ENCODE results near the gene EEF1A1.
A peak's percentile ranks its signal among the peaks of the same experiment; 100 is the strongest.
"Not testable (repeated sequence)": the region's sequence is repeated elsewhere in the genome, so short reads cannot be mapped to it uniquely, and the experiment has no call there.

The EEF1A1 gene

DNA sequence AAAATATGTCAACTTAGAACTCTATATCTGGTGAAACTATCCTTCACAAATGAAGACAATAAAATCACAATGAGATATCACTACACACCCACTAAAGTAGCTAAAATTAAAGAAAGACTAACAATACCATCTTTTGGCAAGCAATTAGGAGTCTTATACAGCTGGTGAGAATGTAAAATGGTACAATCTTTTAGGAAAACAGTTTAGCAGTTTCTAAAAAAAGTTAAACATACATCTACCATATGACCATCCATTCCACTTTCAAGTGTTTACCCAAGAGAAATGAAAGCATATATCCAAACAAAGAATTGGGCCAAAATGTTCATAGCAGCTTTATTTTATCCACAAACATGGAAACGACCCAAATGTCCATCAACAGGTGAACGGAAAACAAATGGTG lies 13.8 kb upstream of the EEF1A1 start:
- DNase-seq, result no peak

DNA sequence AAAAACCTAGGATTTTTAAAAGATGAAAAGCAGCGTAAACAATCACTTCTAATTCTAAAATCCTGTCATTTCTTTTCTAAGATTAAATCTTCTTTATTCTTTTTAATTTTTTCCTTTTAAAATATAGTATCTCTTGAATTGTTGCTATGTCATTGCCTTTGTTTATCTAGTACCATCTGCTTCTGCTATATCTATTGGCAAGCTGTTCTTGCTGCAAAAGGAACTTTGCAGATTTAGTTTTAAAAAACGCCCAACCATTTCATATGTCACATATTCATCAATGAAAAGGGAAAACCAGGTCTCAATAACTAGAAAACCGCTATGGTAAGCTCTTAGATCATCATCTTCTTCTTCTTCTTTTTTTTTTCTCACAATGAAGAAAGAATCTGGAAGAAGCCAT lies 11.5 kb upstream of the EEF1A1 start:
- no peak for DNase-seq

DNA sequence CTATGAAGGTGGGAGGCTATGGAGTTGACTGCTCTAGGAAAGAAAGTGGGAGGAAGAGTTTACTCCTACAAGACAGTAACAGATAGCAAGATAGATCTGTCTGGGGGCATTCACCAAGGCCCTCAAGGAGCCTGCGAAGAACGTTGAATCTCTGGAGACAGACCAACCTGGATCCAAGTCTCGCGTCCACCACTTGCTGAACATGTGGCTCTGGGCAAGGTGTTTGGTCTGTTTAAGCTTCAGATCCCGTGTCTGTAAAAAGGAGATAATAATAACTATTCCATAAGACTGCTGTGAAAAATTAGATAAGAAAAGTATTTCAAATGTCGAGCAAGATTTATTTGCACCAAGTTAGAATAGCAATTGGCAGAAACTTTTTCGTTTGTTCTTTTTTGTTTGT lies 8.1 kb upstream of the EEF1A1 start:
- no peak for DNase-seq

DNA sequence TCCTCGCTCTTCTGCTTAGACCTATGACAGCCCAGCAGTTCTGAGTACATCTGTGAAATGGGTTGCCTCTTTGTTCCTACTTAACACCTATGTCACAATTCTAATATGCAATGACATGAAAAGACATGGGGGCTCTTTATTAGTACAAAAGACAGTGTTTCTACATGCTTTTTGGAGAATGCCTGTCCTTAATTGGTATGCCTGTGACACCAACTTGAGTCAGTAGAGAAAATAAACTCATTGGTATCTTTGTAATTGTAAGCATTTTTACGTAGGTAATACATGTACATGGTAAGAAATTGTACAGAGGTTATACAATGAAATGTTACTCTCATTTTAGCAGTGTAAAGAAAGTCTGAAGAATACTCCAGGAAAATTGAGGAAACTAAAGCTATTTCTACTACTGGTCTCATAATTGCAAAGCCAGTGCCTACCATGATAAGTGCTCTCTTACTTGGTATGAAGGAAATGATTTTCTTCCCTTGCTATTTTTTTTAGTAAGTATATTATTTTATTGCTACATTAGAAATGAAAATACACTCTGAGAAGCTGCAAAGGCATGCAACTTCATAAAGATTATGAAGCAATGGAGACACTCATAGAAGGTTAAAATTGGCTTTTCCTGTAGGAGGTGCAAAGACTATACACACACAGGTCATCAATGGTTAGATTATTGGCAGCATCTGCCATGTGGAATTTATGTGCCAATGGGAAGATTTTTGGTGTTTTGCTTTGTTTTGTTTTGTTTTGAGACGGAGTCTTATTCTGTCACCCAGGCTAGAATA lies 4.9 kb upstream of the EEF1A1 start:
- no peak for DNase-seq

DNA sequence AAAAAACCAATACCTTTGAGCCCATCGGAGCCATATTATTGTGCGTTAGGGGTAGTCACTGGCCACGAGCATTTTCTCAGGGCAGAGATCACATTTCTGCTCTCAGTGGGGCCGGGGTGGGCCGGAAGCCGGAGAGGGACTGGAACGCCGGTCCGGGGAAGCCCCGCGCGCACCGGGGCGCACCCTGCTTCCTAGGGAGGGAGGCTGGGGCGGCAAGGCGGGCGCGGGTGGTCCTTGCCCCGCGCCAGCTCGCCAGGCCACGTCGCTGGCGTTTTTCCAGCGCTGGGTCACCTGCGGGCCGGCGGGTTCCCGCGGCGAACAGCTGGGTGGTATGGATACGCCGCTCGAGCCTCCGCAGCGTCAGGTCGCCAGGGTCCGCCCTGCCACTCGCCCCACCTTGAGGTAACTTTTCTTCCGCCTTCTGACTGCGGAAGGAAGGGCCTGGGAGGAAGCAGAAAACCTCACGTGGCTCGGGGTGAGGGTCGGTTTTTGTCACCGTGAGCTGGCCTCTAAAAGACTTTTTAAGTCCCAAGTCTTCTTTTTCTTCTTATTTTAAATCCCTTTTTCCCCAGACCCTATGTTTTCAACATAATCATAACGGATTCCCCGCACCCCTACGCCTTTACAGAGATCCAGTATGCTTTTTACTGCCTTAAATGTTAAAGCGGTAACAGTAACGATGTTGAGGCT lies 2.7 kb upstream of the EEF1A1 start:
- no peak for DNase-seq

DNA sequence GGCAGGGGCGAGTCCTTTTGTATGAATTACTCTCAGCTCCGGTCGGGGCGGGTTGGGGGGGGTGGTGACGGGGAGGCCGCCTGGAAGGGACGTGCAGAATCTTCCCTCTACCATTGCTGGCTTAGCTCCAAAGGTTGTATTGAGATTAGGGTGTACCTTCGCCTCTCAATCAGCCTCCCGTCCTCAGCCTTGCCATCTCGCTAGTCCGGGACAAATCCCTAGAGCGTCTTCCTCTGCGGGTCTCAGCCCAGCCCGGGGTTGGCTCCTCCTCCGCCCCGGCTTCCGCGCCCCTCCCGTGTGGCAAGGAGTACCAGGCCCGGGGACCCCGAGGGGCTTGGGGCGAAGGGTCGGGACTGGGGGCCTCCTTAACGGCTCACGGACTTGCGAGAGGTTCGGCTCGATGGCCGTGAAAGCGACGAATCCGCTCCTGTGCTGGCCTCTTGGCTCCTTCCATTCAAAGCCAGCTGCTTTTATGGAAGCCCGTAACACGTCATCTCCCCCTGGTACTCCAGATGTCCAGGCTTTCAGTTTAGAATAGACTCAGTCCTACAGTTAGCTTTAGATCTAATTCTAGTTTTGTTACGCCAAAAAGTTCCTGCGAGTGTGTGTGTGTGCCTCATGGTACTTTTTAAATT lies 636 bp upstream of the EEF1A1 start:
- peak; percentile 67 for DNase-seq

DNA sequence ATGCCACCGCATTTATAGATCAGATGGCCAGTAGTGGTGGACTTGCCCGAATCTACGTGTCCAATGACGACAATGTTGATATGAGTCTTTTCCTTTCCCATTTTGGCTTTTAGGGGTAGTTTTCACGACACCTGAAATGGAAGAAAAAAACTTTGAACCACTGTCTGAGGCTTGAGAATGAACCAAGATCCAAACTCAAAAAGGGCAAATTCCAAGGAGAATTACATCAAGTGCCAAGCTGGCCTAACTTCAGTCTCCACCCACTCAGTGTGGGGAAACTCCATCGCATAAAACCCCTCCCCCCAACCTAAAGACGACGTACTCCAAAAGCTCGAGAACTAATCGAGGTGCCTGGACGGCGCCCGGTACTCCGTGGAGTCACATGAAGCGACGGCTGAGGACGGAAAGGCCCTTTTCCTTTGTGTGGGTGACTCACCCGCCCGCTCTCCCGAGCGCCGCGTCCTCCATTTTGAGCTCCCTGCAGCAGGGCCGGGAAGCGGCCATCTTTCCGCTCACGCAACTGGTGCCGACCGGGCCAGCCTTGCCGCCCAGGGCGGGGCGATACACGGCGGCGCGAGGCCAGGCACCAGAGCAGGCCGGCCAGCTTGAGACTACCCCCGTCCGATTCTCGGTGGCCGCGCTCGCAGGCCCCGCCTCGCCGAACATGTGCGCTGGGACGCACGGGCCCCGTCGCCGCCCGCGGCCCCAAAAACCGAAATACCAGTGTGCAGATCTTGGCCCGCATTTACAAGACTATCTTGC lies 725 bp downstream of the EEF1A1 start:
- peak; percentile 70 for DNase-seq

DNA sequence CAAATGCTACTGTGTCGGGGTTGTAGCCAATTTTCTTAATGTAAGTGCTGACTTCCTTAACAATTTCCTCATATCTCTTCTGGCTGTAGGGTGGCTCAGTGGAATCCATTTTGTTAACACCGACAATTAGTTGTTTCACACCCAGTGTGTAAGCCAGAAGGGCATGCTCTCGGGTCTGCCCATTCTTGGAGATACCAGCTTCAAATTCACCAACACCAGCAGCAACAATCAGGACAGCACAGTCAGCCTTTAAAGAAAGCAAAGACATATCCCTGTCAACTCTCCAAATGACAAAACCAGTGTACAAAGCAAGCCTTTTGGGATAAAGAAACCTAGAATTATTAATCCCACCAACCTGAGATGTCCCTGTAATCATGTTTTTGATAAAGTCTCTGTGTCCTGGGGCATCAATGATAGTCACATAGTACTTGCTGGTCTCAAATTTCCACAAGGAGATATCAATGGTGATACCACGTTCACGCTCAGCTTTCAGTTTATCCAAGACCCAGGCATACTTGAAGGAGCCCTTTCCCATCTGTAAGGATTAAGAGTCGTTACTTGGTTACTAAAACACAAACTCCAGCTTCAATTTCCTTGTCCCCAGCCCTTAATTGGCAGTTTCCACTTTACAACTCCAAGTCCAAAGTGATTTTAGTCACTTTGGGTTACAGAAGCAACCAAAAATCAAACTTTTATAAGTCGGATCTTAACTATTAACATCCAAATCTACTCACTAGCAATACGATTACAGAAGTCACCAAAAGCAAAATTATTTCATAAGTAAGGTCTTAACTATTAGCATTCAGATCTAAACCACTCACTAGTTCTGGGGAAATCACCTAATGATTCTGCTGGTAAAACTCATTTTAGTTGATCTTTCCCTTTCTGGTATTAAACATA lies 1.6 kb downstream of the EEF1A1 start:
- not testable (repeated sequence) for DNase-seq

DNA sequence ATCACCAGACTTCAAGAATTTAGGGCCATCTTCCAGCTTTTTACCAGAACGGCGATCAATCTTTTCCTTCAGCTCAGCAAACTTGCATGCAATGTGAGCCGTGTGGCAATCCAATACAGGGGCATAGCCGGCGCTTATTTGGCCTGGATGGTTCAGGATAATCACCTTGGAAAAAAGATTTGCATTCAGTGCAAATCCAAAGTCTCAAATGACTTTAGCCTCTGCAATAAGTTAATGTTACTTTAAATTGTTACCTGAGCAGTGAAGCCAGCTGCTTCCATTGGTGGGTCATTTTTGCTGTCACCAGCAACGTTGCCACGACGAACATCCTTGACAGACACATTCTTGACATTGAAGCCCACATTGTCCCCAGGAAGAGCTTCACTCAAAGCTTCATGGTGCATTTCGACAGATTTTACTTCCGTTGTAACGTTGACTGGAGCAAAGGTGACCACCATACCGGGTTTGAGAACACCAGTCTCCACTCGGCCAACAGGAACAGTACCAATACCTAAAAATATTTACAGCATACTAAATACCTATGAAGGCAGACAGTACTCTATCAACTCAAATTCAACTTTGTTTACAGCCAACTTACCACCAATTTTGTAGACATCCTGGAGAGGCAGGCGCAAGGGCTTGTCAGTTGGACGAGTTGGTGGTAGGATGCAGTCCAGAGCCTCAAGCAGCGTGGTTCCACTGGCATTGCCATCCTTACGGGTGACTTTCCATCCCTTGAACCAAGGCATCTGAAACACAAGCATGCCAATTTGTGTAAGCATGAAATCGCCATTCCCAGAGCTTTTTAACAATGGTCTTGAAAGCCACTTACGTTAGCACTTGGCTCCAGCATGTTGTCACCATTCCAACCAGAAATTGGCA lies 2.5 kb downstream of the EEF1A1 start:
- DNase-seq, result not testable (repeated sequence)

DNA sequence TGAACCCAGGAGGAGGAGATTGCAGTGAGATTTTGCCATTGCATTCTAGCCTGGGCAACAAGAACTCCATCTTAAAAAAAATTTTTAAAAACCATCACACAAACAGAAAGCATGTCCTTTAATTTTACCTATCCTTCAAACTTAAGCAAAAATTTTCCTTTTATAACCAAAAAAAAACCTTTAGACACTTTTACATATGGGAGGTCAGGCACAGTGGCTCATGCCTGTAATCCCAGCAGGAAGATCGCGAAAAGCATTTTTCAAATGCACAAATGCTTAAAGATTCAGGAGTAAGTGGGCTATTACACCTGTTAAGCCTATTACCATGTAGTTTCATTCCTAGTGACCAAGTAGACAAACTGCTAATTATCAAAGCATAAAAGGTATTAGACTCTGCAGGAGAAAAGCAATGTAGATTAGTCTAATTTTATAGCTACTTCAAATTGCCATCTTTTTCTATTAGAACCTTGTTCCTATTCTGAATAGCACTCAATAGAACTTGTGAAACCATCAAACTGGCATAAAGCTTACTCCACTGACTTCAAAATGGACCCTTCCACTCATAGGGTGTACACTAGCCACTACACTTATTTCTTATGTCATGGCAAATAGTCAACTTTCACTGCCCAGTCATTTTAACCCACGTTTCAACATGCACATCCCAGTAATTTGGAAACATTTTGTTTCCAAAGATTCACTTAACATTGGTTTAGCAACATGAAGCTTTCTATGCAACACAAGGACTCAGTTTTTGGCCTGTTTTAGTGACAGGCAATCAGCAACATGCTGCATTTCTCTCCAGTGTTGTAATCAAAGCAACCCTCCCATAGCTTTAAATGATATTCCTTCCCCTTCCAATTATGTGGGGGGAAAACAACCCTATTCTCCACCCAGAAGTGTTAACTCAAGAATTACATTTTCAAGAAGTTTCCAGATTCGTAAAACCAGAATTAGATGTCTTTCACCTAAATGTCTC lies 4.0 kb downstream of the EEF1A1 start:
- DNase-seq, result no peak

DNA sequence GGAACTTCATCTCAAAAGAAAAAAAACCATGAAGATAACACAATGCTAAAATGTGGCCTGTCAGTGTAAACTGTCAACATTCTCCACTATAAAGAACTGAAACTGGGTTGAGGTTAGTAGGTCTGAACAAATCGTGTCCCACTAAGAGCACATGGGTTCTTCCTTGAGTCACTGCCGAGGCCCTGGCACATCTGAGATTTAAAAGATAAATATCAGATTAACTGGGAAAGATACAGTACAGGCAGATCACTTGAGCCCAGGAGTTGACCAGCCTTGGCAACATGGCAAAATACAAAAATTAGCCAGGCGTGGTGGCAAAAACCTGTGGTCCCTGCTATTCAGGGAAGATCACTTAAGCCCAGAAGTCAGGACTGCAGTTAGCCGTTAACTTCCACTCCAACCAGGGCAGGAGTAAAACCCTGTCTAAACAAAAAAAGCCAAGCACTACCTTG lies 5.6 kb downstream of the EEF1A1 start:
- DNase-seq, result no peak

DNA sequence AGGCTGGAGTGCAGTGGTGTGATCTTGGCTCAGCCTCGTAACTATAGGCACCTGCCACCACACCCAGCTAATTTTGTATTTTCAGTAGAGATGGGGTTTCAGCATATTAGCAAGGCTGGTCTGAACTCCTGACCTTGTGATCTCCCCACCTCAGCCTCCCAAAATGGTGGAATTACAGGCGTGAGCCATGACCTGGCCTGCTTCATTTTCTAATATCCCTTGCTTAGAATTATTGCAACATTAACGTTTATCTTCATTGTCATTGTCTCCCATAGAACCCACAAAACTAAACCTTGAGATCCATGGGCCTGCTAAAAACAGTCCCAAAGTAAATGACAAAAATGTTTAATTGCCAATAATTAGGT lies 6.1 kb downstream of the EEF1A1 start:
- no peak for DNase-seq

DNA sequence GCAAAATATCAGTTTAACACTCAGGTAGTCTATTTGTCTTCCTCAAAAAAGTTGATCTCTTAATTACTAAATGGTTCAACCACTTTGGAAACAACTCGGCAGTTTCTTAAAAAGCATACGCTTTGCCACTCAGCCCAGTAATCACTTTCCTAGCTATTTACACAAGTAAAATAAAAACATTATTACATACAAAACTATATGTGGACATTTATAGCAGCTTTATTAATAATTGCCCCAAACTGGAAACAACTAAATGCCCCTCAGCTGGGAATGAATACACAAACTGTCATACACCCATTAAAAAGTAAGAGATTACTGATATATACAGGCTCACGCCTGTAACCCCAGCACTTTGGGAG lies 7.4 kb downstream of the EEF1A1 start:
- DNase-seq, result no peak

DNA sequence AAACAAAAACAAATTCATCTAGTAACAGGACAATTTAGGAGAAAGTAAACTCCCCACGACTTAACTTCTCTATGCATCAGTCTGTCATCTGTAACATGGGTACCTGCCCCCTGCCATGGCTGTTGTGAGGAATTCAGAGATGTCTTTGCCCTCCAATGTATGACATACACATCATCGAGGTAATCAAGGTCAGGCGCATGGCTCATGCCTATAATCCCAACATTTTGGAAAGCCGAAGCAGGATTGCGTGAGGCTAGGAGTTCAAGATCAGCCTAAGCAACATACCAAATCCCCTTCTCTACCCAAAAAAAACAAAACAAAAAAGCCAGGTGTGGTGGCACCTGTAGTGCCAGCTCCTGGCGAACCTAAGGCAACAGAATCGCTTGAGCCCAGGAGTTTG lies 9.0 kb downstream of the EEF1A1 start:
- DNase-seq, result no peak

DNA sequence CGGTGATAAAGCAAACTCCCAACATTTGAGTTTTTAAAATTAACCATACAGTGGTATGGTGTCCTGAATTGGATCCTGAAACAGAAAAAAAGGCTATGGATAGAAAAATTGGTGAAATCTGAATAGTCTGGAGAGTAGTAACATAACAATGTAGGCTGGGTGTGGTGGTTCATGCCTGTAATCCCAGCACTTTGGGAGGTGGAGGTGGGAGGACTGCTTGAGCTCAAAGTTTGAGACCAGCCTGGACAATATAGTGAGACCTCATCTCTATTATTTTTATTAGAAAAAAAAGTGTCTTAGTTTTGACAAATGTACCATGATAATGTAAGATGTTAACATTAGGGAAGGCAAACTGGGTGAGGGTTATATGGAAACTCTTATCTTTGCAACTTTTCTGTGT lies 11.0 kb downstream of the EEF1A1 start:
- no peak for DNase-seq

DNA sequence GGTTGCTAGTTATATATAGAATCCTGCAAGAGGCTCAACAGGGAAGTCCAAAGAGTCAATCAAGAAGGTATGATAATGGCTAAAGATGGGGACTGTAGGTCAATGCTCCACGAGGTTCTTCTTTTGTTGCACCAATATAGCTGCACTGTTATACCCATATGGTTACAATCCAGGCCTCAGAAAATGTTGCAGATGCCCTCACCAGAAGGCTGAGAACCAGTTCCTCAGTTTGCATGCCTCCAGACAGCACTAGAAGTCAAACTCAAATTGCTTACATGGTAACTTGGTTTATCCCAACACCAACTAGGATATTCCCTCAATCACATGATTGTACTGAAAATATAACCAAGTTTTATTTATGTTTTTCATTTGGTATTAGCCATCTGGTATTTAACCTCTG lies 12.1 kb downstream of the EEF1A1 start:
- DNase-seq, result no peak

DNA sequence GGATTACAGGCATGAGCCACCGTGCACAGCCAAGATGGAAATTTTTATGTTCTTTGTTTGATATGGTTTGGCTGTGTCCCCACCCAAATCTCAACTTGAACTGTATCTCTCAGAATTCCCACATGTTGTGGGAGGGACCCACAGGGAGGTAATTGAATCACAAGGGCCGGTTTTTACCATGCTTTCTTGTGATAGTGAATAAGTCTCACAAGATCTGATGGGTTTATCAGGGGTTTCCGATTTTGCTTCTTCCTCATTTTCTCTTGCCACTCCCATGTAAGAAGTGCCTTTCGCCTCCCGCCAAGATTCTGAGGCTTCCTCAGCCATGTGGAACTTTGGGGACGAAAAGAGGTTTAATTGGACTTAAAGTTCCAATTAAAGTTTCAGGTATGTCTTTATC lies 14.6 kb downstream of the EEF1A1 start:
- DNase-seq, result no peak

DNA sequence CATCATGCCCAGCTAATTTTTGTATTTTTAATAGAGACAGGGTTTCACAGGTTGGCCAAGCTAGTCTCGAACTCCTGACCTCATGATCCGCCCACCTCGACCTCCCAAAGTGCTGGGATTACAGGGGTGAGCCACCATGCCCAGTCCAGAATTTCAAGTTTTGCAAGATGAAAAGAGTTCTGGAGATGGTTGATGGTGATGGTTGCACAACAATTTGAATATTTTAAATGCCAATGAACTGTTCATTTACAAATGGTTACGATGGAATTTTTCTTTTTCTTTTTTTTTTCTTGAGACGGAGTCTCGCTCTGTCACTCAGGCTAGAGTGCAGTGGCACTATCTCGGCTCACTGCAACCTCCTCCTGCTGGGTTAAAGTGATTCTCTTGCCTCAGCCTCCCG lies 15.1 kb downstream of the EEF1A1 start:
- not testable (repeated sequence) for DNase-seq

DNA sequence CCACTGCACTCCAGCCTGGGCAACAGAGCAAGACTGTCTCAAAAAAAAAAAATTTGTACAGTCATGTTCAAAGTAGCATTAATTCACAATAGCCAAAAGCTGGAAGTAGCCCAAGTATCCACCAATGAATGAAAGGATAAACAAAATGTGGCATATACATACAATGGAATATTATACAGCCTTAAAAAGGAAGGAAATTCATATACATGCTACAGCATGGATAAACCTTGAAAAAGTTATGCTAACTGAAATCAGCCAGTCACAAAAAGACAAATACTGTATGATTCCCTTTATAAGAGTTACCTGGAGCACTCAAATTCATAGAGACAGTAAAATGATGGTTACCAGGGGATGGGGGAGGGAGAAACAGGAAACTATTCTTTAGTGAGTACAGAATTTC lies 15.7 kb downstream of the EEF1A1 start:
- DNase-seq, result no peak

DNA sequence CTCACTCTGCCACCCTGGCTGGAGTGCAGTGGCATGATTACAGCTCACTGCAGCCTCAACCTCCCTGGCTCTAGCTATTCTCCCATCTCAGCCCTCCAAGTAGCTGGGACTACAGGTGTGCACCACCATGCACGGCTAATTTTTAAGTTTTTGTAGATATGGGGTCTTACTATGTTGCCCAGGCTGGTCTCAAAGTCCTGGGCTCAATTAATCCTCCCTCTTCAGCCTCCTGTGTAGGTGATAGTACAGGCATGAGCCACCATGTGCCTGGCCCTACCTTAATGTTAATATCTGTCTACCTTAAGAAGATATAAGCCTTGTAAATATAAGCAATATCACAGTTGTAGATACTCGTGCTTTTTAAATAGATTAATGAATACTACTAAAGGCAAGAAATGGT lies 16.7 kb downstream of the EEF1A1 start:
- no peak for DNase-seq
